AG04449 (cell line): ENCODE data around the gene NTSR1.

ENCODE experiments used
- CTCF ChIA-PET: fragments of 350-600 bp; formaldehyde crosslinking; extraction: SDS; loops from one replicate; lab custom pipeline; 2021; ENCODE audit warnings: antibody characterized with exemption; lab: Yijun Ruan, JAX
- POLR2A ChIA-PET: fragments of 400-600, 350-600 bp; formaldehyde crosslinking; extraction: SDS; loops from one replicate; lab custom pipeline; 2020; ENCODE audit warnings: antibody characterized with exemption, inconsistent platforms; lab: Yijun Ruan, JAX
- DNase-seq: peaks from one replicate; pipeline ENCODE4 v3.0.0-alpha.2; 2010; ENCODE audit warnings: low read depth, low spot score
- H3K4me3 ChIP-seq: 2 replicates; pipeline ENCODE4 v1.5.1; 2011; ENCODE audit warnings: low read depth, mild to moderate bottlenecking, control low read depth, low read length
- TF ChIP-seq, protein P1 (sequence below): IDR thresholded peaks from one replicate; pipeline ENCODE4 v1.5.1; 2011; ENCODE audit warnings: mild to moderate bottlenecking, moderate library complexity, low read length, control low read depth, inconsistent platforms; ENCODE audit not compliant: insufficient read depth; ENCODE audit errors: missing control alignments

Gene NTSR1

DNA sequence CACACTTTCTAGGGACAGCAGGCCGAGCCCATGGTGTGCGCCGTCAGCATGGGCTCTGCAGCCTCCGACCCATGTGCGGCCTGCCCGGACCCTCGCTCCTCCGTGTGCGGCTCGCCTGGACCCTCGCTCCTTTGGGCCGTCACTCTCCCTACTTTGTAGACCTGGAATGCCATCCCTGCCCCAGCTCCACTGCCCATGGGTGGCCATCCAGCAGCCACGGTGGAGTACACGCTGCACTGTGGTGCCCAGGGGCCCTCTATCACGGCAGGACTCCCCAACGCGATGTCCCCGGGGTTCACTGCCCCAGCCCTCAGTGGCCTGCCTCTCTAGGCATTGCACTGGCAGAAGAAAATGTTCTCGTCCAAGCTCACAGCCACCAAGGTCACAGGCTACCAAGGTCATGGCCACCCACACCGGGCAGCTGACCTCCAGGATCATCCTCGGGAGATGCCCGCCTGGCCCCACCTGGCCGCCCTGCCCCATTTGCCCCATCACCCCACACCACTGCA is 63.5 kb downstream of the NTSR1 start:
- ChIA-PET POLR2A (no interaction called here), CTCF (interaction anchor here (0.6 to 1.1 kb wide), 2 partner anchors 19 to 20 kb away, joined by 3 to 5 read pairs; no protein-coding TSS in a partner anchor)
- TF ChIP-seq, protein P1, sequence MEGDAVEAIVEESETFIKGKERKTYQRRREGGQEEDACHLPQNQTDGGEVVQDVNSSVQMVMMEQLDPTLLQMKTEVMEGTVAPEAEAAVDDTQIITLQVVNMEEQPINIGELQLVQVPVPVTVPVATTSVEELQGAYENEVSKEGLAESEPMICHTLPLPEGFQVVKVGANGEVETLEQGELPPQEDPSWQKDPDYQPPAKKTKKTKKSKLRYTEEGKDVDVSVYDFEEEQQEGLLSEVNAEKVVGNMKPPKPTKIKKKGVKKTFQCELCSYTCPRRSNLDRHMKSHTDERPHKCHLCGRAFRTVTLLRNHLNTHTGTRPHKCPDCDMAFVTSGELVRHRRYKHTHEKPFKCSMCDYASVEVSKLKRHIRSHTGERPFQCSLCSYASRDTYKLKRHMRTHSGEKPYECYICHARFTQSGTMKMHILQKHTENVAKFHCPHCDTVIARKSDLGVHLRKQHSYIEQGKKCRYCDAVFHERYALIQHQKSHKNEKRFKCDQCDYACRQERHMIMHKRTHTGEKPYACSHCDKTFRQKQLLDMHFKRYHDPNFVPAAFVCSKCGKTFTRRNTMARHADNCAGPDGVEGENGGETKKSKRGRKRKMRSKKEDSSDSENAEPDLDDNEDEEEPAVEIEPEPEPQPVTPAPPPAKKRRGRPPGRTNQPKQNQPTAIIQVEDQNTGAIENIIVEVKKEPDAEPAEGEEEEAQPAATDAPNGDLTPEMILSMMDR, result no peak

DNA sequence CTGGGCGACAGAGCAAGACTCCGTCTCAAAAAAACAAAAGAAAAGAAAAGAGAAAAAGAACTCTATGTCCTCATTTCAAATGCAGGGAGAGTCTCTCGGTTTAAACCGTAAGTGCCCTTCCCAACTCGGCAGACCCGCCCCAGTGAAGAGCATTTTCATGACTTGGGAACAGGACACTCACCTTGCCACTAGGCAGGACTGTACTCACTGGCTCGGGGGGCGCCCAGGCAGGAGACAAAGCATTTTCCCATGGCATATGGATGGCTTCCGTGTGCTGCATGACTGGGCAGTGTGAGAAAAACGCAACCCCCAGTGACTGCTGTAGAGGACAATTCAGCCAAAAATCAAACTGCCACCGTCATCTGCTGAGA is 64.0 kb downstream of the NTSR1 start:
- H3K4me3 ChIP-seq, result no peak overlapping the region
- POLR2A ChIA-PET, result no interaction called here
- no peak for DNase-seq
- CTCF ChIA-PET, result interaction anchor here (0.7 to 1.1 kb wide), 2 partner anchors 10 to 20 kb away, joined by 3 to 5 read pairs; no protein-coding TSS in a partner anchor
- TF ChIP-seq, protein P1, result no peak

More for the DNA sequence above, 63.5 kb downstream of the NTSR1 start:
- DNase-seq, result no peak
- no peak overlapping the region for H3K4me3 ChIP-seq

DNA sequence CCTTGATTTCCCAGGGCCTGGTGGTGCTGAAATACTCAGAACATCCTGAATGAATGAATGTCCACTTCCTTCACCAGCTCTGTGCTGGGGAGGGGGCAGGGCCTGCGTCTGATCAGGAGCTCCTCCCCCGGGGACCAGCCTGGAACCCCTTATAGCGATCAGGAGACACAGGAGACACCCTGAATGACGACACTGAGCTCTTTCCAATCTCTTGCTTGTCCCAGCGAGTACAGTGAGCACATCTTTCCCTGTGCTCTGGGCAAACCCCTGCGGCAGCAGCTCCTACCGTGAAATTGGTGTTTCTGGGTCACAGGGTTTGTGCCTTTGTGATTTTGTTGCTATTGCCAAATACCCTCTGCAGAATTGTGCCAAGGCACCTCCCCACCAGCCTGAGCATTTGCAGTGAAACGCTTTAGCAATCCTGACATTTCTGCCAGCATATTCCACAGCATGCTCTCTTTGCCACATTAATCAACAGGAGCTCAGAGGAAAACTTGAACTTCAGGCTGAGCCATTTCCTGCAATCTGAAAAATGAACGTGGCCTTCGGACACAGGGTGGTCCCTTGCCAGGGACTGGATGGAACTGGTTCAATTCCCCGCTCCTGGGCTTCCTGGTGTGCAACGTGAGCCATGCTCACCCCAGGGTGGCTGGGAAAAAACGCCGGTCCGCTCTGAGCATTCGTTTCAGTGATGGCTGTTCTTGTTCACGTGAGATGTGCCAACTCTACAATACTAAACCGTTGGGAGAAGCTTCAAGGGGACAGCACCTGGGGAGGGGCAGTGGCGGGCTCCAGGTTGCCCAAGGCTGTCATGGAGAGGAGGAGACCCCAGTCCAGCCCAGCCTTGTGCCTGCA is 64.6 kb downstream of the NTSR1 start:
- DNase-seq, result no peak
- ChIA-PET CTCF (interaction anchor here (0.7 to 1.1 kb wide), 2 partner anchors 9 to 19 kb away, joined by 3 to 5 read pairs; no protein-coding TSS in a partner anchor), POLR2A (no interaction called here)
- TF ChIP-seq, protein P1, result no peak
- H3K4me3 ChIP-seq, result no peak overlapping the region

DNA sequence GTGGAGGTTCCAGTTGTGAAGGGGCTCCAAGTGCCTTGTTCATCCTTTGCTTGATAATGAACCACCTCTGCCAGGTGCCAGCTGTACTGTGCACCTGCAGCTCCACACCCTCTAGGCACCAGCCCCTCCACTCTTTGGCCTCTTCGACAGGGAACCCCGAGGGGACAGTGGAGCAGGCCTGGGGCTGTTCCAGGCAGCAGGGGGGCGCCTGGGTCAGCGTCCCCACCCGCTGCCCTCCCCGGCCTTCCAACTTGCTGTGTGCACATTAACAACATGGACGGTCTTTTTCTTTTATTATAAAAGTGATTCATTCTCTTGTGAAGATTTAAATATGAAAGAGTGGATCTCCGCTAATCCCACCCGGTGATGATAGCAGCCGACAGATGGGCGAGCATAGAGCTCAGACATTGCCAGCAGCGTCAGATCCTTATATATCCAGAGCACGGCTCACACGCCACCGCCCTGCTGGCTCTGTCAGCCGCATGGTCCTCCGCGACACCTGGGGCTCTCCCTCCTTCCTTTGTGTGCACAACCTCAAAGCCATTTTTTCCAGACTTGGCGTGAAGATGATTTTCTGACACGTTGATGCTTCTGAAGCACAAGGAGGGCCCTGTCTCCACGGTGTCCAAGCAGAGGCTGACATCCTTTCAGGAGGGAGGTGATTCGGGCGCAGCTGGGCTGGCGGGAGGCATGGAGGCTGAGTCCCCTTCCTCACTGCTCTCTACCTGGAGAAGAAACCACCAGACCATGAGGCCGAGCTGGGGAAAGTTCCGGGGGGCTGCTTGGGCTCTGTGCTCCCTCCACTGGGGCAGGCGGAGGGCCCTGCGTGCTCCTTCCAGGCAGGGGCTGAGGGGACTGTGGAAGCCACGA is 65.4 kb downstream of the NTSR1 start:
- ChIA-PET POLR2A (no interaction called here), CTCF (interaction anchor here (1.0 to 2.0 kb wide), 2 partner anchors 9 to 18 kb away, joined by 3 to 7 read pairs; no protein-coding TSS in a partner anchor)
- DNase-seq, result no peak
- H3K4me3 ChIP-seq, result no peak overlapping the region
- TF ChIP-seq, protein P1, result no peak

DNA sequence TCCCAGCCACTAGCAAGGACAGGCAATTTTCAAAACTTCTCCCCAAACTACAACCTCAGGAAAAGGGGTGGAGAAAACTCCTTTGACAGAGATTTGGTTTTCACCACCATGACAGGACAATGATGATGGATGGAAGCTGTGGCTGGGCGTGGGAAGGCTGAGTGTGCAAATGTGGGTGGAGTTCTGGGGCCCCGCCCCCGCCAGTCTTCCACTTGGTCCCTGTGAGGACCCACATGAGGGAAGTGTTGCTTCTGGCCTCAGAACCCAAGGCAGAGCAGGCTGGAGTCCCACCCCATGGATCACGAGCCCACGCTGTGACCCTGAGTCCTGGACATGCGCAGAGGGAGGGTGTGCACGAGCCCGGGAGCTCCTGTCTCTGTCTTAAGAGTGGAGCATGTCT is 66.1 kb downstream of the NTSR1 start:
- ChIA-PET CTCF (interaction anchor here (1.0 to 2.0 kb wide), 2 partner anchors 9 to 17 kb away, joined by 3 to 7 read pairs; no protein-coding TSS in a partner anchor), POLR2A (no interaction called here)
- TF ChIP-seq, protein P1, result no peak
- no peak for DNase-seq
- no peak overlapping the region for H3K4me3 ChIP-seq
